DMS53 treated with DMSO at 0.1 percent for 48 hours (cell line): Measurements from ENCODE around the gene TUBGCP3.

Source experiments
- DNase-seq: peaks from one replicate; lab custom pipeline; 2025; ENCODE audit not compliant: unreplicated experiment; lab: John Stamatoyannopoulos, UW

The TUBGCP3 gene

GRCh38 chr13:112616586-112617362, 28.8 kb upstream of the TUBGCP3 start:
- no peak for DNase-seq

GRCh38 chr13:112615391-112615790, 27.4 kb upstream of the TUBGCP3 start:
- no peak for DNase-seq

GRCh38 chr13:112614835-112615234, 26.9 kb upstream of the TUBGCP3 start:
- no peak for DNase-seq

GRCh38 chr13:112608212-112608611, 20.3 kb upstream of the TUBGCP3 start:
- DNase-seq, result no peak

DNA sequence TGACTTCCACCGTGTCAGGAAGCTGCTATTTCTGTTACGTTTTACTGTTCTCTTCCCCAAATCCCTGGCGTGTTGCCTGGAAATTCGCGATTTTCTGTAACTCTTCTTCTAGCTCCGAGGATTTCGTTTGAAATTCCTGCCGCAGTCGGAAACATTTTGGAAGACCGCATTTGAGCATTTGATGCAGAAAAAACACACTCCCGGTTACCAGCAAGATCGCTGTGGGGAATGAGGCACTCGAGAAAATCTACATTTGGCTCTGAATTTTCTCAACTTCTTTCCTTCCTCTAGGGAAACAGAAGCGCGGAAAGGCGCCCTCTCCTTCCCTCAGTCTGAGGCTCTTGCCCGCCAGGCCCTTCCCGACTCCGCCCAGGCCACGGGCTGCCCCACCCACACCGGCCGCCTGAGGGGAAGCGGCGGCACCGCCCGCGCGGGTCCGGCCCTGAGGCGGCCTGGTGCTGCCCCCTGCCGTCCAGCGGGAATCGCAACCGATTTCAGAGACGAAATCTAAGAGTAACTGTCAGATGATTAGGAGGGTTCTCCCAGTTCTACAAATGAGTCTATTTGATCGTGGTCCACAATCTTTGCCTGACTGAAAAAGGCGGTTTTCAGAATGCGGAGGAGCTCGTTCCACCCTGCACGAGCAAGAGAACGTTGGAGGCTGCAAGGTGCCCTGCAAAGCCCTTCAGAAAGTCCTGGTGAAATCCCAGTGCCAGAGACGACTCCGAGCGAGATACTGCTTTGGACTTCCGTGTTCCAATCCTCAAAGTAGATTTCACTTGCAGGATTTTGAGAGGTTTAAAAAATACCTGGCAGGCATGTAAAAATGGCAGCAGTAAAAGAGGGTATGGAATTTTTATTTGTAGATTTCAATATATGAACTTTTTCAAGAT, 18.4 kb upstream of the TUBGCP3 start:
- peak; percentile 35 for DNase-seq

GRCh38 chr13:112605531-112605990, 17.6 kb upstream of the TUBGCP3 start:
- DNase-seq, result no peak

DNA sequence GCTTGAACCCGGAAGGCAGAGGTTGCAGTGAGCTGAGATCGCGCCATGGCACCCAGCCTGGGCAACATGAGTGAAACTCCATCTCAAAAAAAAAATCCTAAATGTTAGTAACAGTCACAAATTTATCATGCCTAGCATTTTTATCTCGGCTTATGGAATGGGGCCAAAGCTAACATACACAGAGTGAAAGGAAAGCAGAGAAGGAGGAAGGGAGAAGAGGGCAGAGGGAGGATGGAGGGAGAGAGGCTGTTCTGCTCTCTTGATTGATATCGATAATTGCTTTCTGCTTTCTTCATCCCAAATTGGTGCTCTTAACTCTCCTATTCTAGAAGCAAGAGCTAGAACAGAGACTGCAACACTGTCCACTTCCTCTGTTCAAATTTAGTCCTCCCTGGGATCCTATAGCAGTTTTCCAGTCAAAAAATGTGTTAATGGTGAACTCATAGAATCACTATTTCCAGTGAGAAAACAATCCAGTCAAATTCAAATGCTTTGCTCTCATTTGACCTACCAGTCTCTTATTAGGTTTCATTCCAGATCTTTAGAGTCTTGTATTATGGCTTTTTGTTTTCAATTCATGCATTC, 15.8 kb upstream of the TUBGCP3 start:
- no peak for DNase-seq

DNA sequence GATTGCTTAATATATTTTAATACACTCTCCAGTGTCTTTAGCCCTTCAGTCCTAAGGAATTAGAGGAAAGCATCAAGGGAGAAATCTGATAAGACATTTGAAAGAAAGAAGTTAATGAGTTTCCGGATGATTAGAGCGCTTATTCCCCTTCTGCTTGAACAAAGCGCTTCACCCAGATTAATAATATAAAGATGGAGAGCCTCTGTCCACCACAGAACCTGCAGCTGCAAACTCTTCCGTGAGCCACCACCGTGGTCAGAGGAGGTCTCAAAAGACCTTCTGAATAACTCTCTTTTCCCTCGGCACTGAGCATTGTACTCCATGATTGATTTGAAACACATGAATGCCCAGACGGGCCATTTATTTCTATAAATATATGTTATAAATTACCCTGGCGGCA, 14.2 kb upstream of the TUBGCP3 start:
- DNase-seq, result no peak

- no peak for DNase-seq
Measured at GRCh38 chr13:112601371-112601770, 13.4 kb upstream of the TUBGCP3 start.

DNA sequence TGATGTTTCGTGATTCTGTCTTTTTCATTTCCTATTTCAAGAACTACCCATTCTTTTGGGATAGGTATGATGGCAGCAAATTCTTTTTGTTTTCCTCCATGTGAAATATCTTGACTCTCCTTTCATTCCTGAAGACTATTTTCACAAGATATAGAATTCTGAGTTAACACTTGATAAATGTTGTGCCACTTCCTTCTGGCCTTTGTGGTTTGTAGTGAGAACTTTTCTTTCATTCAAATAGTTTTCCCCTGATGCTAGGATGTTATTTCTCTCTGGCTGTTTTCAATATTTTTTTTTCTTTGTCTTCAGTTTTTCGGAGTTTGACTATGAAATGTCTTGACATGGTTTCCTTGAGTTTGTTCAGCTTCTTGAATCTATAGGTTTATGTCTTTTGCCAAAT, 8.3 kb upstream of the TUBGCP3 start:
- DNase-seq, result no peak

DNA sequence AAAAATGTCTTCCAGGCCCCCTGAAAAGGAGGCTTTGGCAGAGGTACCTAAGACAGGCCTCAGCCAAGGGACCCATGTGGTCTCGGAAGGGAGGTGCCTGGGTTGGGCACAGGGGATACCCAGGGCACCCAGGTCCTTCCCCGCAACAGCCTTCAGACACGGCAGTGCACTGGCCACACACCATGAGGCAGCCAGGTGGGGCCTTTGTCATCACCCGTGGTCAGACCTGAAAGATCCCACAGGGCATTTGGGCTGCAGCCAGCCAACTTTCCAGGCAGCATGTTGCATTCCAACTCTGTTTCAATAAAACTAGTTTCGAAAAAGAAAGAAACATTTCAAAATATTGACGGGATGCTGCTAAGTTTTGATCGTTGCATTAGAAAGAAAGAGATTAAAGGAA, 4.7 kb upstream of the TUBGCP3 start:
- DNase-seq, result no peak

DNA sequence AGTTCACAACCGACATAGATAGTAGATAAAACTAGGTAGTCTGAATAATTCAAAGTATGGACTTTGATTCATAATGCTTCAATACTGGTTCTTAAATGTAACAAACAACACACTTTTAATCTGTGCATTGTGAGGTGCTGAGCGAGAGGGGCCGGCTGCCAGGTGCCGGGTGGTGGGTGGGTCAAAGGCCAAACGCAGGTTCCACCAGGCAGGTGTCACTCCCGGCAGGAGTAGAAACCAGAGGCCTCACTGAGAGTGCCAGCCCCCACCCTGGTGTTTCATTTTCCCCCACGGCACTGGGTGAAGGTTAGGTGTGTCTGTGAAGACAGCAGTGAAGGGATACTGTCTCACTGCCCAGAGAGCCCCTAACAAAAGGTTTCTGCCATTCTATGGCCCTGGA, 4.2 kb upstream of the TUBGCP3 start:
- no peak for DNase-seq

DNA sequence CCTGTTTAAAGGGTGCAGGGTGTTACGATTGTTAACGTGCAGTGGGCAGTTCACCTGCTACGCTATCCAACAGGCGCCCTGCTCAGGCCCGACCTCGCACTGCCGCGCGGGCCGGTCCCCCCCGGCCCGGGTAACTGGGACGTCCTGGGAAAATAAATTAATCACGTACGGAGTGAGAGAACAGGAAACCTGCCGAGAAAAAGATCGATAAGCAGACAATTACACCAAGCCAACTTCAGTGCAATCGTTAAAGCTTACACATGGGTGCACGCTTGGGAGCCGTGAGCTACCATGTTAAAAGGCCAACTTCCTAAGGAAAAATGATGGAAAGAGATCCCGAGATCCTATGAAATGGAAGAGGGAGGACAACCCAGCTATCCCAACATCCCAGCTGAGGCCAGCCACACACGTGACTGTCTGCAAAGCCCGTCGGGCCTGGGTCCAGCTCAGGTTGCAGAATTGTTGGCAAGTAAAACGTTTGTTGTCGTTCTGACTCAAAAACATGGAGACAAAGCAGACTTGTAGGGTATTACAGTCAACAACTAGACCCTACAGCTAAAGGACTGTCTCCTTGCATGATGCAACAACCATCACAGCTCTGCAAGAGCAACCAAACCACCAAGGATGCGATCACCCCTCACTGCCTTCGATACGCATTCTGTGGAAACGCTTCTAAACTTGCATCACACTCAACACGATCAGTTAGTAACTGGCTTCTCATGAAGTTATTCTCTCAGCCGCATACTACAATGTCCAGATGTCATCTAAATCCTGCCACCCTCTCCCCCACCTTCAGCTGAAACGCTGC, 741 bp upstream of the TUBGCP3 start:
- no peak for DNase-seq

GRCh38 chr13:112587212-112587763, 665 bp downstream of the TUBGCP3 start:
- DNase-seq, result no peak

DNA sequence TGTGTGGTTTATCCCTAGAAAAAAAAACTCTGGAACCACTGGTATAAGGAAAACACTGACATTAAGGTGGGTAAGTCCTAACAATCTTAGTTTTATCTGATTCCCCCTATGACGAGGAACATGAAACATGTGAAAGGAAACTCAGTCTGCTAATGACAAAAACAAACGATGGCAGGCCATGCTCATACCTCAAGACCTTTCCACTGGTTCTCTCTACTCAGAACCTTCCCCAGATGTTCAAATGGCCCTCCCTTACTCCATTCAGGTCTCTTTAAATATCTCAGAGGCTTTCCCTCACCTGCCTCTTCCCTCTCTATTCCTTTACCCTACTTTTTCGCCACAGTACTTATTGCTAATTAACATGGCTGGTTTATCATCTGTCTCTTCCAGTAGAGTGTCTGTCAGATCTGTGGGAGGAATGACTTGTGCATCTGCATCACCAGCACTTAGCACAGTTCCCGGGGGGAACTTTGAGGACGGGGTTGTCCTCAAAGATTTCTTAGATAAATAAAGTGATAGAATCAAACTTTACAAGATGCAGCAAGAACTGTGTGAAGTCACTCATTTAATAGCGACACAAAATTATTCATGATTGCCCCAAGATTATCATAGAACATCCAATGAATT, 1.5 kb downstream of the TUBGCP3 start:
- no peak for DNase-seq

GRCh38 chr13:112583592-112584277, 4.2 kb downstream of the TUBGCP3 start:
- no peak for DNase-seq

- no peak for DNase-seq
Measured at GRCh38 chr13:112582263-112582662, 5.7 kb downstream of the TUBGCP3 start.

DNA sequence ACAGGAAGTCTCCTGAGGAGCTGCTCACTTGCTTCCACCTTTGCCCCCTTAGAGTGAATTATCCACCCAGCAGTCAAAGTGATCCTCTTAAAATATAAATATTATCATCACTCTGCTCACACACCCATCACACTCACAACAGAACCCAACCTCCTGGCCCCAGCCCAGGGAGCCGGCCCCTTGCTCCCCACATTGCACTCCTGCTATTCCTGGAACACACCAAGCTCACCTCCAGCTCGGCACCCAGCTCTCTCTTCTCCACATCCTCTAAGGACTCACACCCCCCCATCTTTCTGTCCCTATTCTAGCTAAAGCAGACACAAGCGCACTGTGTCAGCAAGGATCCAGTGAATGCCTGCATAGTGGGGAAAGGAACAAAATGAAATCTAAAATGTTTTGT, 7.0 kb downstream of the TUBGCP3 start:
- DNase-seq, result no peak

DNA sequence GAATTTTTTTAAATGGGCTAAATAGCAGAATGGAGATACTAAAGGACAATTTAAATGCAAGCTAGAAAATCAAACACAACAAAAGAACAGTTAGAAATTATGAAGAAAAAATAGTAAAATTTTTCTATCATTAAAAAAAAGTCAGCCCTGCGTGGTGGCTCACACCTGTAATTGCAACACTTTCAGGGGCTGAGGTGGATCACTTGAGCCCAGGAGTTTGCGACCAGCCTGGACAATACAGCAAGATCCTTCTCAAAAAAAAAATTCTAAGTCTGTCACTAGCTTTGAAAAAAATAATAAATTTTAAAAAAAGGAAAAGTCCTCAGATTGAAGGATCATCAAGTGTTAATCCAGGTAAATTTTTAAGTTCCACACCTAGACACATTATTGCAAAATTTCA, 7.7 kb downstream of the TUBGCP3 start:
- no peak for DNase-seq
